Hematopoietic multipotent progenitor cell treated with erythropoietin and hydrocortisone succinate and interleukin-3 and kit ligand, for 6 days (in vitro differentiated cells): Measurements from ENCODE around the gene FAM171A1.
"Not testable (repeated sequence)": the region's sequence is repeated elsewhere in the genome, so short reads cannot be mapped to it uniquely, and the experiment has no call there.

Experiments used
- DNase-seq: peaks from one replicate; pipeline ENCODE4 v3.0.0-alpha.2; 2015

FAM171A1 gene

GRCh38 chr10:15342970-15343369, 28.1 kb downstream of the FAM171A1 start:
- DNase-seq = no peak

DNA sequence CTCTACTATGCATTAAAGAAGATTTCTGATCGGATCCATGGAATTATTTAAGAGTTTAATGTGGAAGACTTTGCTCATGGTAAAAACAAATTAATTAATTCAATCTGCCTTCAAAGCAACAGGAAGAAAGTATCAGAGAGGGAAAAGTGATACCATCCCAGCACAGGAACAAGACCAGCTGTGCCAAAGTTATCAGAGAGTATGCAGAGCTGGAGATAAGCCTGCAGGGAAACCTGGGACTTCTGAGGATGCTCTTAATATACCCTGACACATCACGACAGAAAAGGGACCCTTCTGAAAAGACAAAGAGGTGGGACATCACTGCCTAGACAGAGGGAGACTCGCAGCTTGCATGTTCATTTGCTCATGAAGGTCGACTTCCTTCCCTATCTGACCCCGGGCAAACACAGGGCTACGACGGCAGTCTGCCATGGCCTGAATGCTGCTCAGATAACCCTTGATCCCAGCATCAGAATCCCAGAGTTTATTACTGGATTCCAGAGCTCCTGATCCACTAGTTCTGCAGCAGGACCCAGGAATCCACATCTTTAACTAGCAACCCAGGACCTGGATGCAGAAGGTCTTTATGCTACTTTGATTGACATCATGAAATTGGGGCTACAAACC, 29.5 kb downstream of the FAM171A1 start:
- DNase-seq = no peak

DNA sequence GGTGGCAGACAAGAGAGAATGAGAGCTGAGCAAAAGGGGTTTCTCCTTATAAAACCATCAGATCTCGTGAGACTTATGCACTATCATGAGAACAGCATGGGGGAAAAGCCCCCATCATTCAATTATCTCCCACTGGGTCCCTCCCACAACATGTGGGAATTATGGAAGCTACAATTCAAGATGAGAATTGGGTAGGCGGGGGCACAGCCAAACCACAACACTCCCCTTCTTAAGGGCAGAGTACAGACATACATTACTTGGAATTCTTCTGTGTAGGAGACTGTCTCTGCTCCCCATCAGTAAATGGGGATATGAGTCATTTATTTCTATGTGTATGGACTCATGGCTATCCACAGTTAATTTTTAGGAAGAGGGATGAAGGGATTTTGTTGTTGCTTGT, 31.2 kb downstream of the FAM171A1 start:
- DNase-seq = no peak

DNA sequence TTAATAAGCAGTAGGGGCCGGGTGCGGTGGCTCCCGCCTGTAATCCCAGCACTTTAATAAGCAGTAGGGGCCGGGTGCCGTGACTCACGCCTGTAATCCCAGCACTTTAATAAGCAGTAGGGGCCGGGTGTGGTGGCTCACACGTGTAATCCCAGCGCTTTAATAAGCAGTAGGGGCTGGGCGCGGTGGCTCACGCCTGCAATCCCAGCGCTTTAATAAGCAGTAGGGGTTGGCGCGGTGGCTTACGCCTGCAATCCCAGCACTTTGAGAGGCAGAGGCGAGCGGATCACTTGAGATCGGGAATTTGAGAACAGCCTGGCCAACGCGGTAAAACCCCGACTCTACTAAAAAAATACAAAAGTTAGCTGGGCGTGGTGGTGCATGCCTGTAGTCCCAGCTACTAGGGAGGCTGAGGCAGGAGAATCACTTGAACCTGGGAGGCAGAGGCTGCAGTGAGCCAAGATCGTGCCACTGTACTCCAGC, 33.6 kb downstream of the FAM171A1 start:
- not testable (repeated sequence) for DNase-seq

GRCh38 chr10:15336211-15336610, 34.9 kb downstream of the FAM171A1 start:
- DNase-seq = no peak

DNA sequence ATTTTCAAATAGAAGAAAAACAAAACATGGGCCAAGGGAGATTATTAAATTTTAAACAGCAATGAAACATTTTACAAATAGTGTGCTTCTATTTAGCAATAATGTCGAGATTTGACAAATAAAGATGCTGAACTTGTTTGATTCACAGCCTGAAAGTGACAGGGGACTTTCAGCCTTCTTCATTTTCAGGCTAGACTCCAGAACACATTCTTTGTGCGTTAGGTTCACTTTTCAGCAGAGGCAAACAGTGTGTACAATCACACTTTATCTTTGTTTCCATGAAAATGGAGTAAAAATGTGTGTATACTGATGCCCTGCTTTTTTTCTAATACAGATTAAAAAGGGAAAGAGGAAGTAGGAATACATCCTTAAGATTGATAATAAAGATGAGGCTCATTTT, 35.6 kb downstream of the FAM171A1 start:
- DNase-seq = no peak

DNA sequence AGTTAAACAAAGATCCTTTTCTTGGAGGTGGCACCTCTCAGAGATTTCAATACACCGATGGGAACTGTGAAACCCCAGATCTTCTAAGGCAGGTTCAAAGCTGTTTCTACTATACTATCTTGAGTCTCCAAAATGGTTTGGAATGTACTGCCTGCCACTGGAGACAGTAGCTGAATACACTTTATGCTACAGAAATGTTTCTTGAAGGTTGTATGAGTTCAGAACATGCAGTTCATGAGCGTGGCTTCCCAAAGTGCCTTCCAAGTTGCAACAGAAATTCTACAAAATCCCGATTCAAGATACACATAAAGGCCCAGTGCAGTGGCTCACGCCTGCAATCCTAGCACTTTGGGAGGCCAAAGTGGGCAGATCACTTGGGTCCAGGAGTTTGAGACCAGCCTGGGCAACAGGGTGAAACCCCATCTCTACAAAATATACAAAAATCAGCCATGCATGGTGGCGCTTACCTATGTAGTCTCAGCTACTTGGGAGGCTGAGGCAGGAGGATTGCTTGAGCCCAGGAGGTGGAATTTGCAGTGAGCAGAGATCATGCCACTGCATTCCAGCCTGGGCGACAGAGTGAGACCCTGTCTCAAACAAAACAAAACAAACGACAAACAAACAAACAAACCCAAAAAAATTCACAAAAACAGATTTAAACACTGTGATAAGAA, 36.3 kb downstream of the FAM171A1 start:
- DNase-seq = no peak

- no peak for DNase-seq
Measured at GRCh38 chr10:15333909-15334649, 37.0 kb downstream of the FAM171A1 start.

- DNase-seq = not testable (repeated sequence)
Measured at GRCh38 chr10:15333181-15333580, 37.9 kb downstream of the FAM171A1 start.

DNA sequence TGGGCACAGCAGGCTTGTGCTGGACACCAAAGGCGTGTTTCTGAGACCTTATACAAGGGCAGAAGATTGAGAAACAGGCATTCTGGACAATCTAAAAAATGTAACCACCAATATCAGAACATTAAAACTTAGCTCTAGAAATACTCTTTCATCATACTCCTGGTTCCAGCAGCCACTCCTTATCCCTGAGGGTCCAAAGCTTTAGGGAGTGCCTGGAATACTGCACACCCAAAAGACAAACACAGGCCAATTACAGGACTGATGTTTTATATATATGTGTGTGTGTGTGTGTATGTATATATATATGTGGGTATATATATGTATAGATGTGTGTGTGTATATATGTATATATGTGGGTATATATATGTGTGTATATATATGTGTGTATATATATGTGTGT, 39.6 kb downstream of the FAM171A1 start:
- no peak for DNase-seq

DNA sequence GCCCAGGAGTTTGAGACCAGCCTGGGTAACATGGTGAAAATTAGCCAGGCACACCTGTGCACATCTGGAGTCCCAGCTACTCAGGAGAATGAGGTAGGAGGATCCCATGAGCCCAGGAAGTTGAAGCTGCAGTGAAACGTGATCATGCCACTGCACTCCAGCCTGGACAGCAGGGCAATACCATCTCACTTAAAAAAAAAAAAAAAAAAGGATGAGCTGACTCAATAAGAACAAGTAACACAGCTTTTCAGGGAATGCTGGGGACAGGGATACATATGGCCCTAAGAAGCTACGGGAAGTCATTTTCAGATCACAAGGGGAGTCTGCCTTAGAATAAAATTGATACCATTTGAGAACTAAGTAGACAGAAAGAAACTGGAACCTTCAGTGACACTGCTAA, 41.7 kb downstream of the FAM171A1 start:
- DNase-seq = no peak

GRCh38 chr10:15325944-15326284, 45.2 kb downstream of the FAM171A1 start:
- no peak for DNase-seq

GRCh38 chr10:15325243-15325943, 45.7 kb downstream of the FAM171A1 start:
- no peak for DNase-seq

DNA sequence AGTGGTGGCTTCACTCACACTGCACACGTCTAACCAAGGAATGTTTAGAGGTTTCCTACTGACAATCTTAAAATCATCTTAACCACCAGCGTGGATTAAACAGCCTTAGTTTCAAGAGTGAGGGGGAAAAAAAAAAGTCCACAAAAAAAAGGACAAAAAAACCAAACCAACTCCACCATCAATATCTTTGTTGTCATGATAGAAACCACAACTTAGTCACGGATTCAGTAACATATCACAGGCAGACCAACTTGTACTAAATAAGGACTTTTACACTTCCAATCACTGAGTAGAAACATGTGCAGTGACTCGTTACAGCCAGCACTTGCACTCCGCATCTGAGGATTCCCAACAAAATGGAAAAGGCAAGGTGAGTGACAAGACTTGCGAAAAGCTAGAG, 46.5 kb downstream of the FAM171A1 start:
- no peak for DNase-seq

DNA sequence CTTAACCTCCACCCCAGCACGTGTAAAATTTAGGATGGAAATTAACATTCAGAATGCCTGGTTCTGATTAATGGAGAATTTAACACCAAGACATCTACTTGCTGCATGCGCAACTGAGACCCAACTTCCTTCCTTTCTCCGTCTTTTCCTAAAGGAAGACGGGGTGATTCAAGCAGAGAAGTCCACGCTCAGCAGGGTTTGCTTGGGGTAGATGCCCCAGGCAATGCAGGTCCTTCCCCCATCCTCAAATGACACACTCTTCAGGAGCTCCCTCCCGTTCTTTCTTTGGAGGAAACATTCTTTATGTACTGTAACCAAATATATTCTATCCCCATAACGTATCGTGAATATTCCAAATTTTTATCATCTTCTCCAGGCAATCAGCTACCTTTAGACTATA, 47.0 kb downstream of the FAM171A1 start:
- DNase-seq = no peak

GRCh38 chr10:15322356-15322755, 48.7 kb downstream of the FAM171A1 start:
- no peak for DNase-seq

- peak; percentile 58 for DNase-seq
Measured at GRCh38 chr10:15321431-15322341, 49.4 kb downstream of the FAM171A1 start.

DNA sequence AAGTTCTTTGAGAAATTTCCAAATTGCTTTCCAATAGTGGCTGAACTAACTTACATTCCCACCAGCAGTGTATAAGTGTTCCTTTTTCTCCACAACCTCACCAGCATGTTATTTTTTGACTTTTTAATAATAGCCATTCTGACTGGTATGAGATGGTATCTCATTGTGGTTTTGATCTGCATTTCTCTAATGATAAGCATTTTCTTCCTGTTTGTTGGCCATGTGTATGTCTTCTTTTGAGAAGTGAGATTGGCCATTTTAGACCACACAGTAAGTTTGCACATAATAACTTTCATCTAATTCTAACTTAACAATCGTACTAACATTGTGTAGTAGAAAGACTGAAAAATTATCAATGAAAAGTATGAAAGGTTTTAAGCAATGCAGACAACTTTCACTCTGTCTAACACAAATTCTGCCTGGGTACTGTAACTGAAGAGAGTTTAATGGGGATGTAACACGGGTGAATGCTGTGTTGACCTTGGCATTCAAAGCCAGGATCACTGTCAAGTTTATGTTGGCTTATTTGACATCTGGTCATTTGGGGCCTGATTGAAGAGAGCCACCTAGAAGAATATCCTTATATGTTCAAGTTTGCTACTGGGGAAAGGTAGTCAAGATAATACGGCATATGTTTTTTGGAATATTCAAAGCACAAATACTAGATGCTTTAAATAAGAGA, 50.4 kb downstream of the FAM171A1 start:
- no peak for DNase-seq

- DNase-seq = no peak
Measured at GRCh38 chr10:15320118-15320517, 51.0 kb downstream of the FAM171A1 start.

DNA sequence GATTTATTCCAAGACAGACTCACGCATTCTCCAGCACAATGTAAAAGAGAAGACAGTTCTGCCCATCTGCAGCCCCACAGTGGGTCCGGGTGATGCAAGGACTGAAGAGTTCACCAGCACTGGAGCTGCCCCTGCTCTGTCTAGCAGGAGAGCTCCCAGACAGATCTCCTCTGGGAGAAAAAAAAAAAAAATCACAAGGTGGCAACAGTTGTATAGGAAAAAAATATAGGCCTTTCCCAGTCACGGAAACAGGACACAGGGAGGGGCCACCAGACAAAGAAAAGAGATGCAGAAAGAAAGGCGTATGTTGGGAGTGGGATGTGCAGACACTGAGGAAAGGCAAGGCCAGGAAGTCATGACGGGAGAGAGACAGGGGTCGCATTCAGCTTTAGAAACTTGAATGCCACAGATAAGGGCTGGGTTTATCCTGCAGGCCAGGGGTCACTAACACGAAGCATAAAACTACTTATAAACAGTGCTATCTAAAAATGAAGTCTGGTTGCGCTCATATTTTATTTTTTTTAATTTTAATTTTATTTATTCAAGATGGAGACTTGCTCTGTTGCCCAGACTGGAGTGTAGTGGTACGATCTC, 54.1 kb downstream of the FAM171A1 start:
- no peak for DNase-seq

DNA sequence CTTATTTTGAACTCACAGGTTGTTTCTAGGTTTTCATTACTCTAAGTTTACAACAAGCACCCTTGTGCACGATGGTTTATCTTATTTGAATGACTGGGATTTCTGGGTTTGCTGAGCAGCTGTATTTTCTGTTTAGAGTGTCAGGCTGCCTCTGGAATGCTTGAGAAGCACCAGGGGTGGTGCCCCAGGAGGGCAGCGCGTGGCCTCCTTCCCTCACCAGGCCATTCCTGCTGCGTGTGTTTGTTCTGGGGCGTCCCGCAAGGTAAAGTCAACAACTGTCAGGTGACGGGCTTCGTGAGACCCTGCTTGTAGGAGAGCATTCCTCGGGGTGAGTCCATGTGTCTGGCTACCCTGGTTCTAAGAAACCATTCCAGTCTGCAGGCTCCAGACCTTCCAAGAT, 54.9 kb downstream of the FAM171A1 start:
- DNase-seq = no peak
